HepG2 (cell line): Measurements from ENCODE around the gene SLC23A2. TPM values are rescaled to one million over a fixed set of nuclear protein-coding genes. Genes with fewer than 3 reads are reported as not detected.

Source experiments
- AGO1 ChIP-seq: fragments of 200-400 bp; formaldehyde crosslinking; IDR thresholded peaks from 2 replicates; pipeline ENCODE4 v1.6.1; 2017; ENCODE audit warnings: mild to moderate bottlenecking, low read depth, low read length, moderate library complexity; ENCODE audit not compliant: poor library complexity, severe bottlenecking
- KAT7 ChIP-seq: IDR thresholded peaks from 2 replicates; pipeline ENCODE4 v1.6.1; 2018; ENCODE audit warnings: borderline replicate concordance, missing compliant biosample characterization
- MEIS2 ChIP-seq: sonication (generic); formaldehyde crosslinking; IDR thresholded peaks from 2 replicates; pipeline ENCODE4 v1.9.0; 2021; ENCODE audit warnings: mild to moderate bottlenecking, missing genetic modification reagents
- XRCC5 ChIP-seq: fragments of 200-400 bp; formaldehyde crosslinking; optimal IDR thresholded peaks from 2 replicates; pipeline ENCODE3; 2017; ENCODE audit warnings: mild to moderate bottlenecking, low read length
- ZBTB7A ChIP-seq: sonication (generic); formaldehyde crosslinking; IDR thresholded peaks from 2 replicates; pipeline ENCODE4 v1.8.0; 2022; ENCODE audit warnings: mild to moderate bottlenecking, missing genetic modification reagents
- ZNF232 ChIP-seq: sonication (generic); formaldehyde crosslinking; IDR thresholded peaks from 2 replicates; pipeline ENCODE4 v1.4.0; 2020; ENCODE audit warnings: missing genetic modification reagents, borderline replicate concordance
- ZNF501 ChIP-seq: sonication (generic); formaldehyde crosslinking; IDR thresholded peaks from 2 replicates; pipeline ENCODE4 v1.5.1; 2020; ENCODE audit warnings: mild to moderate bottlenecking, moderate library complexity, missing genetic modification reagents
- polyA plus RNA-seq, 8 experiments: library from polyadenylated mRNA; depleted of rRNA in 3 of 8; stranded (reverse) in 7 of 8; unstranded in 1 of 8; fragments of >200 nt; fragmentation: Illumina TruSeq in 4 of 8; extraction: Trizol in 4 of 8; gene quantifications; 2 replicates each; pipeline versions ENCODE4 v1.2.1 to v1.2.3, GENCODE V29; 2011 to 2016; ENCODE audit warnings: low read depth in 4 of 8, missing spikeins in 1 of 8, mixed read lengths in 1 of 8; ENCODE audit not compliant: insufficient read depth in 1 of 8
- total RNA-seq, 5 experiments: library from RNA; depleted of rRNA; stranded (reverse); fragments of >200 nt; fragmentation: Illumina TruSeq; extraction: Trizol; gene quantifications; 2 replicates each; pipeline ENCODE4 v1.2.3, GENCODE V29; 2016; ENCODE audit warnings: low read depth in 1 of 5
- TF ChIP-seq, protein P1 (sequence below): sonication (generic); formaldehyde crosslinking; IDR thresholded peaks from 2 replicates; pipeline ENCODE4 v1.4.0; 2020; ENCODE audit warnings: missing genetic modification reagents
- TF ChIP-seq, protein P2 (sequence below): sonication (generic); formaldehyde crosslinking; IDR thresholded peaks from 2 replicates; pipeline ENCODE4 v1.4.0; 2020; ENCODE audit warnings: missing genetic modification reagents, borderline replicate concordance
- TF ChIP-seq, protein P3 (sequence below): sonication (generic); formaldehyde crosslinking; IDR thresholded peaks from 2 replicates; pipeline ENCODE4 v1.5.0; 2020; ENCODE audit warnings: missing genetic modification reagents, mild to moderate bottlenecking, borderline replicate concordance
- TF ChIP-seq, protein P4 (sequence below), 2 experiments: IDR thresholded peaks; 2 replicates each; pipeline ENCODE4 v1.6.1; 2011 to 2012; ENCODE audit warnings: low read length in 2 of 2, borderline replicate concordance in 1 of 2, low read depth in 1 of 2, mild to moderate bottlenecking in 1 of 2, moderate library complexity in 1 of 2
- TF ChIP-seq, protein P5 (sequence below): sonication (generic); formaldehyde crosslinking; conservative IDR thresholded peaks from 2 replicates; pipeline ENCODE4 v1.4.0; 2020; ENCODE audit warnings: missing genetic modification reagents
- TF ChIP-seq, protein P6 (sequence below): sonication (generic); formaldehyde crosslinking; IDR thresholded peaks from 2 replicates; pipeline ENCODE4 v1.5.0; 2020; ENCODE audit warnings: mild to moderate bottlenecking, missing genetic modification reagents, borderline replicate concordance

Gene SLC23A2
- total and polyA plus RNA-seq, 2 of the 13 experiments (the other 11 are each of a cell fraction or from before 2014, with no cell fraction given): 42.2 to 51.2 TPM

DNA sequence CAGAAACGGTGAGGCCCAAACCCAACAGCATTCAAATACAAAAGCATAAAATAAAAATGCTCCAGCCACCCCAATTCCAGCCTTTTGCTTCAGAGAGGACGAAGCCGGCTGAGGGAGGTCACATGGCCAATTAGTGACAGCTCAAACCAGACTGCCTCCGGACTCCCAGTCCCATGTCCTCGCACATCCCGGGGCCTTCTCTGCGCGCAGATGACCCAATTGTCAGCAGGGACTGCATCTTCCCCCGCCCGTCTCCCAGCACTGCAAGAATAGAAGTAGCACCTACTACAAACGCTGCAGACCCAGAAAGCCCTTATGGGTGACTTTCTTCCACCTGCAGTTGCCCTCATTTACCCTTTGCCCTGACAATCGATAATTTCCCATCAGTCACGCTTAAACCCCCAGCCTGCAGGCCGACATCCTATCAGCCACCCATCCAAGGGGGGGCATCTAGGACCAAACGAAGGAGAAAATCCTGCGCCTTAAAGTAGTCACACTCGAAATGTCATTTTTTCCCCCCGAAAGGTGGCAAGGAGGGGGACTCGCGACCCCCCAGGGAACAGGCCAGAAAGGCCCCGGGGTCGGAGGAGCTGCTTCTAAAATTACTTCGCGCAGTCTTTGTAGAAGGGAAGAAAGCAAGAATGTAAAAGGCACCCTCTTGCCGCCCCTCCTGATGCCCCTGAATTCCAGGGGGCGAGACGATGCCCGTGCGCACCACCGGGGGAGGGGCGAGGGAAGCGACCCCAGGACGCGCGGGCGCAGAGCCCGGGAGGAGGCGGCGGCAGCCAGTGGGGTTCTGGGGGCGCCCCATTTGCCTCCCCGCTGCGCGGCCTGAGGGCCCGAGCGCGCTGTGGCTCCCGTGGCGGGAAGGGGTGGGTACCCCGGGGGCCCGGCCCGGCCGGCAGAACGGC, 792 bp downstream of the SLC23A2 start (continued):
- TF ChIP-seq ZNF232 (CRISPR knock-in tag) (peak; percentile 73; the same call in 1 of the 2 replicates), KAT7 (CRISPR knock-in tag) (no peak), ZBTB7A (CRISPR knock-in tag) (no peak), ZNF501 (peak; percentile 90), MEIS2 (CRISPR knock-in tag) (peak; percentile 47), AGO1 (no peak), XRCC5 (peak; percentile 64)
- TF ChIP-seq, protein P1, sequence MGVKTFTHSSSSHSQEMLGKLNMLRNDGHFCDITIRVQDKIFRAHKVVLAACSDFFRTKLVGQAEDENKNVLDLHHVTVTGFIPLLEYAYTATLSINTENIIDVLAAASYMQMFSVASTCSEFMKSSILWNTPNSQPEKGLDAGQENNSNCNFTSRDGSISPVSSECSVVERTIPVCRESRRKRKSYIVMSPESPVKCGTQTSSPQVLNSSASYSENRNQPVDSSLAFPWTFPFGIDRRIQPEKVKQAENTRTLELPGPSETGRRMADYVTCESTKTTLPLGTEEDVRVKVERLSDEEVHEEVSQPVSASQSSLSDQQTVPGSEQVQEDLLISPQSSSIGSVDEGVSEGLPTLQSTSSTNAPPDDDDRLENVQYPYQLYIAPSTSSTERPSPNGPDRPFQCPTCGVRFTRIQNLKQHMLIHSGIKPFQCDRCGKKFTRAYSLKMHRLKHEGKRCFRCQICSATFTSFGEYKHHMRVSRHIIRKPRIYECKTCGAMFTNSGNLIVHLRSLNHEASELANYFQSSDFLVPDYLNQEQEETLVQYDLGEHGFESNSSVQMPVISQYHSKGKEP (CRISPR knock-in tag): no peak
- TF ChIP-seq, protein P2, sequence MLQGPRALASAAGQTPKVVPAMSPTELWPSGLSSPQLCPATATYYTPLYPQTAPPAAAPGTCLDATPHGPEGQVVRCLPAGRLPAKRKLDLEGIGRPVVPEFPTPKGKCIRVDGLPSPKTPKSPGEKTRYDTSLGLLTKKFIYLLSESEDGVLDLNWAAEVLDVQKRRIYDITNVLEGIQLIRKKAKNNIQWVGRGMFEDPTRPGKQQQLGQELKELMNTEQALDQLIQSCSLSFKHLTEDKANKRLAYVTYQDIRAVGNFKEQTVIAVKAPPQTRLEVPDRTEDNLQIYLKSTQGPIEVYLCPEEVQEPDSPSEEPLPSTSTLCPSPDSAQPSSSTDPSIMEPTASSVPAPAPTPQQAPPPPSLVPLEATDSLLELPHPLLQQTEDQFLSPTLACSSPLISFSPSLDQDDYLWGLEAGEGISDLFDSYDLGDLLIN (CRISPR knock-in tag): 0 out of 2 replicates have a peak, but pooled peaks have one; percentile 42
- TF ChIP-seq, protein P3, sequence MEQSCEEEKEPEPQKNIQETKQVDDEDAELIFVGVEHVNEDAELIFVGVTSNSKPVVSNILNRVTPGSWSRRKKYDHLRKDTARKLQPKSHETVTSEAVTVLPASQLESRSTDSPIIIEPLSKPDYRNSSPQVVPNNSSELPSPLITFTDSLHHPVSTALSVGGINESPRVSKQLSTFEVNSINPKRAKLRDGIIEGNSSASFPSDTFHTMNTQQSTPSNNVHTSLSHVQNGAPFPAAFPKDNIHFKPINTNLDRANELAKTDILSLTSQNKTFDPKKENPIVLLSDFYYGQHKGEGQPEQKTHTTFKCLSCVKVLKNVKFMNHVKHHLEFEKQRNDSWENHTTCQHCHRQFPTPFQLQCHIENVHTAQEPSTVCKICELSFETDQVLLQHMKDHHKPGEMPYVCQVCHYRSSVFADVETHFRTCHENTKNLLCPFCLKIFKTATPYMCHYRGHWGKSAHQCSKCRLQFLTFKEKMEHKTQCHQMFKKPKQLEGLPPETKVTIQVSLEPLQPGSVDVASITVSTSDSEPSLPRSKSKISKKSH (CRISPR knock-in tag): 0 out of 2 replicates have a peak, but pooled peaks have one; percentile 50
- TF ChIP-seq, protein P4, sequence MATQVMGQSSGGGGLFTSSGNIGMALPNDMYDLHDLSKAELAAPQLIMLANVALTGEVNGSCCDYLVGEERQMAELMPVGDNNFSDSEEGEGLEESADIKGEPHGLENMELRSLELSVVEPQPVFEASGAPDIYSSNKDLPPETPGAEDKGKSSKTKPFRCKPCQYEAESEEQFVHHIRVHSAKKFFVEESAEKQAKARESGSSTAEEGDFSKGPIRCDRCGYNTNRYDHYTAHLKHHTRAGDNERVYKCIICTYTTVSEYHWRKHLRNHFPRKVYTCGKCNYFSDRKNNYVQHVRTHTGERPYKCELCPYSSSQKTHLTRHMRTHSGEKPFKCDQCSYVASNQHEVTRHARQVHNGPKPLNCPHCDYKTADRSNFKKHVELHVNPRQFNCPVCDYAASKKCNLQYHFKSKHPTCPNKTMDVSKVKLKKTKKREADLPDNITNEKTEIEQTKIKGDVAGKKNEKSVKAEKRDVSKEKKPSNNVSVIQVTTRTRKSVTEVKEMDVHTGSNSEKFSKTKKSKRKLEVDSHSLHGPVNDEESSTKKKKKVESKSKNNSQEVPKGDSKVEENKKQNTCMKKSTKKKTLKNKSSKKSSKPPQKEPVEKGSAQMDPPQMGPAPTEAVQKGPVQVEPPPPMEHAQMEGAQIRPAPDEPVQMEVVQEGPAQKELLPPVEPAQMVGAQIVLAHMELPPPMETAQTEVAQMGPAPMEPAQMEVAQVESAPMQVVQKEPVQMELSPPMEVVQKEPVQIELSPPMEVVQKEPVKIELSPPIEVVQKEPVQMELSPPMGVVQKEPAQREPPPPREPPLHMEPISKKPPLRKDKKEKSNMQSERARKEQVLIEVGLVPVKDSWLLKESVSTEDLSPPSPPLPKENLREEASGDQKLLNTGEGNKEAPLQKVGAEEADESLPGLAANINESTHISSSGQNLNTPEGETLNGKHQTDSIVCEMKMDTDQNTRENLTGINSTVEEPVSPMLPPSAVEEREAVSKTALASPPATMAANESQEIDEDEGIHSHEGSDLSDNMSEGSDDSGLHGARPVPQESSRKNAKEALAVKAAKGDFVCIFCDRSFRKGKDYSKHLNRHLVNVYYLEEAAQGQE (IDR thresholded peaks at IDR 0.05; ENCODE audit: borderline replicate concordance in 1 of 2, low read depth in 1 of 2, low read length in 2 of 2): no peak
- TF ChIP-seq, protein P5, sequence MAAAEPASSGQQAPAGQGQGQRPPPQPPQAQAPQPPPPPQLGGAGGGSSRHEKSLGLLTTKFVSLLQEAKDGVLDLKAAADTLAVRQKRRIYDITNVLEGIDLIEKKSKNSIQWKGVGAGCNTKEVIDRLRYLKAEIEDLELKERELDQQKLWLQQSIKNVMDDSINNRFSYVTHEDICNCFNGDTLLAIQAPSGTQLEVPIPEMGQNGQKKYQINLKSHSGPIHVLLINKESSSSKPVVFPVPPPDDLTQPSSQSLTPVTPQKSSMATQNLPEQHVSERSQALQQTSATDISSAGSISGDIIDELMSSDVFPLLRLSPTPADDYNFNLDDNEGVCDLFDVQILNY (CRISPR knock-in tag): no peak
- TF ChIP-seq, protein P6, sequence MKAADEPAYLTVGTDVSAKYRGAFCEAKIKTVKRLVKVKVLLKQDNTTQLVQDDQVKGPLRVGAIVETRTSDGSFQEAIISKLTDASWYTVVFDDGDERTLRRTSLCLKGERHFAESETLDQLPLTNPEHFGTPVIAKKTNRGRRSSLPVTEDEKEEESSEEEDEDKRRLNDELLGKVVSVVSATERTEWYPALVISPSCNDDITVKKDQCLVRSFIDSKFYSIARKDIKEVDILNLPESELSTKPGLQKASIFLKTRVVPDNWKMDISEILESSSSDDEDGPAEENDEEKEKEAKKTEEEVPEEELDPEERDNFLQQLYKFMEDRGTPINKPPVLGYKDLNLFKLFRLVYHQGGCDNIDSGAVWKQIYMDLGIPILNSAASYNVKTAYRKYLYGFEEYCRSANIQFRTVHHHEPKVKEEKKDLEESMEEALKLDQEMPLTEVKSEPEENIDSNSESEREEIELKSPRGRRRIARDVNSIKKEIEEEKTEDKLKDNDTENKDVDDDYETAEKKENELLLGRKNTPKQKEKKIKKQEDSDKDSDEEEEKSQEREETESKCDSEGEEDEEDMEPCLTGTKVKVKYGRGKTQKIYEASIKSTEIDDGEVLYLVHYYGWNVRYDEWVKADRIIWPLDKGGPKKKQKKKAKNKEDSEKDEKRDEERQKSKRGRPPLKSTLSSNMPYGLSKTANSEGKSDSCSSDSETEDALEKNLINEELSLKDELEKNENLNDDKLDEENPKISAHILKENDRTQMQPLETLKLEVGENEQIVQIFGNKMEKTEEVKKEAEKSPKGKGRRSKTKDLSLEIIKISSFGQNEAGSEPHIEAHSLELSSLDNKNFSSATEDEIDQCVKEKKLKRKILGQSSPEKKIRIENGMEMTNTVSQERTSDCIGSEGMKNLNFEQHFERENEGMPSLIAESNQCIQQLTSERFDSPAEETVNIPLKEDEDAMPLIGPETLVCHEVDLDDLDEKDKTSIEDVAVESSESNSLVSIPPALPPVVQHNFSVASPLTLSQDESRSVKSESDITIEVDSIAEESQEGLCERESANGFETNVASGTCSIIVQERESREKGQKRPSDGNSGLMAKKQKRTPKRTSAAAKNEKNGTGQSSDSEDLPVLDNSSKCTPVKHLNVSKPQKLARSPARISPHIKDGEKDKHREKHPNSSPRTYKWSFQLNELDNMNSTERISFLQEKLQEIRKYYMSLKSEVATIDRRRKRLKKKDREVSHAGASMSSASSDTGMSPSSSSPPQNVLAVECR (CRISPR knock-in tag): peak; percentile 93
